Activated T-helper 1 cell treated with anti-CD3 and anti-CD28 coated beads, Interleukin-12 subunit alpha, Interleukin-12 subunit beta, Interleukin-2, Interleukin-4 antibody, amounts not matched to agents 30 ng/mL and 10 ng/mL and 1 ng/mL, durations not matched to agents 14 hours and 24 hours and 36 hours (primary cell): ENCODE results near the gene OR7A17. TPM values are rescaled to one million over a fixed set of nuclear protein-coding genes. Genes with fewer than 3 reads are reported as not detected.

ENCODE experiments used
- DNase-seq: peaks from one replicate; pipeline ENCODE4 v3.0.0; 2021; ENCODE audit warnings: low spot score
- H3K27ac Mint-ChIP-seq: one replicate; pipeline ENCODE4 v1.8.0; 2021; ENCODE audit warnings: mild to moderate bottlenecking, mixed read lengths
- H3K27me3 Mint-ChIP-seq: one replicate; pipeline ENCODE4 v1.8.0; 2022; ENCODE audit warnings: mild to moderate bottlenecking, moderate library complexity, mixed read lengths; ENCODE audit not compliant: insufficient read depth
- H3K36me3 Mint-ChIP-seq: one replicate; pipeline ENCODE4 v1.8.0; 2021; ENCODE audit warnings: low read depth, mixed read lengths
- H3K4me1 Mint-ChIP-seq: one replicate; pipeline ENCODE4 v1.8.0; 2021; ENCODE audit warnings: low read depth, mixed read lengths
- H3K4me3 Mint-ChIP-seq: one replicate; pipeline ENCODE4 v1.8.0; 2021; ENCODE audit warnings: mild to moderate bottlenecking, moderate library complexity, mixed read lengths
- H3K9me3 Mint-ChIP-seq: one replicate; pipeline ENCODE4 v1.8.0; 2021; ENCODE audit warnings: mixed read lengths
- intact Hi-C: fragments of 100-400 bp; cut with micrococcal nuclease; formaldehyde crosslinking; loops from one replicate; pipeline ENCODE4 v1.15.1; 2024
- total RNA-seq: library from RNA; stranded (reverse); gene quantifications from 2 replicates; pipeline ENCODE4 v1.2.3, GENCODE V29; 2022

The OR7A17 gene
- total RNA-seq, 1 donor from 2014 or later = not detected

- Mint-ChIP-seq H3K27me3 (no peaks in the 10 kb centered on the region), H3K4me3 (no peak overlapping the region), H3K36me3 (no peaks in the 10 kb centered on the region), H3K27ac (no peak overlapping the region), H3K9me3 (no peaks in the 10 kb centered on the region), H3K4me1 (no peaks in the 10 kb centered on the region)
- DNase-seq = no peak
- intact Hi-C loops = no loop called here
Measured at GRCh38 chr19:14840206-14840605, 45.7 kb downstream of the OR7A17 start.

- Mint-ChIP-seq H3K27me3 (no peaks in the 10 kb centered on the region), H3K36me3 (no peaks in the 10 kb centered on the region), H3K4me1 (no peaks in the 10 kb centered on the region), H3K4me3 (no peak overlapping the region), H3K27ac (no peak overlapping the region), H3K9me3 (no peaks in the 10 kb centered on the region)
- intact Hi-C loops = no loop called here
- DNase-seq = no peak
Measured at GRCh38 chr19:14837391-14837790, 48.5 kb downstream of the OR7A17 start.

GRCh38 chr19:14835011-14835410 is 50.9 kb downstream of the OR7A17 start, which contains the start of the genes OR7A5 and OR7C1:
OR7A5 (minus strand) TSS chr19:14835185; CDS start chr19:14828241, 6,944 bp downstream.
OR7C1 (minus strand) TSS chr19:14835185; CDS start chr19:14800136, 35,049 bp downstream.
- Mint-ChIP-seq H3K27me3 (no peaks in the 10 kb centered on the region), H3K27ac (no peak within 1 kb of the TSS), H3K9me3 (no peaks in the 10 kb centered on the region), H3K4me3 (no peak within 1 kb of the TSS), H3K36me3 (no peaks in the 10 kb centered on the region), H3K4me1 (no peaks in the 10 kb centered on the region)
- DNase-seq = no peak
- intact Hi-C loops = no loop called here

- no peak overlapping the region for H3K4me3 Mint-ChIP-seq
- no peak overlapping the region for H3K27ac Mint-ChIP-seq
- no peaks in the 10 kb centered on the region for H3K4me1 Mint-ChIP-seq
- intact Hi-C loops = no loop called here
- H3K36me3 Mint-ChIP-seq = no peaks in the 10 kb centered on the region
- H3K9me3 Mint-ChIP-seq = no peaks in the 10 kb centered on the region
- no peak for DNase-seq
- H3K27me3 Mint-ChIP-seq = no peaks in the 10 kb centered on the region
Measured at GRCh38 chr19:14830702-14831101, 55.2 kb downstream of the OR7A17 start.

Other genes with a start within 250 kb of the OR7A17 start
- not detected in 2 replicates for gene ADGRE3, start 211.3 kb downstream of the OR7A17 start, total RNA-seq
- gene ZNF333, start 196.1 kb downstream of the OR7A17 start, total RNA-seq = 10.0 and 11.1 TPM in 2 replicates
- gene ADGRE2, start 107.6 kb downstream of the OR7A17 start, total RNA-seq = 1.3 and 2.2 TPM in 2 replicates
- gene OR7A5, start 50.9 kb downstream of the OR7A17 start, total RNA-seq = not detected in 2 replicates
- not detected in 2 replicates for gene OR7C1, start 50.9 kb downstream of the OR7A17 start, total RNA-seq
- not detected in 2 replicates for gene OR7A10, start 37.2 kb downstream of the OR7A17 start, total RNA-seq
- not detected in 2 replicates for gene OR7C2, start 55.4 kb upstream of the OR7A17 start, total RNA-seq
- gene SLC1A6, start 93.7 kb upstream of the OR7A17 start, total RNA-seq = not detected in 2 replicates
- not detected in 2 replicates for gene CASP14, start 163.3 kb upstream of the OR7A17 start, total RNA-seq
- gene OR1I1, start 196.1 kb upstream of the OR7A17 start, total RNA-seq = not detected in 2 replicates
- 1.6 and 1.7 TPM in 2 replicates for gene SYDE1, start 221.3 kb upstream of the OR7A17 start, total RNA-seq